GM10847 (cell line): ENCODE data around the gene TNFRSF14.

Experiments
- POLR2A ChIP-seq: IDR thresholded peaks from 2 replicates; pipeline ENCODE4 v1.6.1; 2011; ENCODE audit not compliant: insufficient read length; ENCODE audit errors: extremely low read depth

The TNFRSF14 gene

DNA sequence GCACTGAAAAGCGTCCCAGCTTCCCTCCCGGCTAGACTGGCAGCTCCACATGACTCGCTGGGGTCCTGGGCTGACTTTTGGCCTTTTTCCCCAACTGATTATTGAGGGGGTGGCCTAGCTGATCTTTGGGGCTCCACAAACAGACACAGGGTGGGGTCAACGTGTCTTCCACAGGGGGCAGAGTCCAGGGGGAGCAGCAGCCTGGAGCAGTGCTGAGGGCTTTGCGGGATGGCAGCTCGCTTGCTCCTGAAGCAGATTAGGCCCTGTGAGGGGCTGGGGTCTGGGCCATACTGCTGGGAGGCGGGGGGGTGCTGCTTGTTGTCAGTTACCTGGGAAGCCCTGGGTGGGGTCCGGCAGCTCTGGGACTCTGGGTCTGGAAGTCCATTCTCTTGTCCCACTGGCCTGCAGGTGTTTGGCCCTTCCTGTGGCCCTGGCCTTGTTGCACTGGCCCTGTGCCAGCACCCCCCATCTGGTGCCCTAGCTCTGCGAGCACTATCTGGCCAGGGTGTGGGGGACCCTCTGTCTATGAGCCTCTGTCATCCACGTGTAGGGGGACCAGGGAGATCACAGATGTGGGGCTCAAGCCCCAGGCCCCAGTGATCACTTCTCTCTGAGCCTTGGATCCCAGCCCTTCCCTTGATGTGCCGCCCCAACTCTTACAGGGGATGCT is 13.8 kb upstream of the TNFRSF14 start:
- no peak for TF ChIP-seq POLR2A

DNA sequence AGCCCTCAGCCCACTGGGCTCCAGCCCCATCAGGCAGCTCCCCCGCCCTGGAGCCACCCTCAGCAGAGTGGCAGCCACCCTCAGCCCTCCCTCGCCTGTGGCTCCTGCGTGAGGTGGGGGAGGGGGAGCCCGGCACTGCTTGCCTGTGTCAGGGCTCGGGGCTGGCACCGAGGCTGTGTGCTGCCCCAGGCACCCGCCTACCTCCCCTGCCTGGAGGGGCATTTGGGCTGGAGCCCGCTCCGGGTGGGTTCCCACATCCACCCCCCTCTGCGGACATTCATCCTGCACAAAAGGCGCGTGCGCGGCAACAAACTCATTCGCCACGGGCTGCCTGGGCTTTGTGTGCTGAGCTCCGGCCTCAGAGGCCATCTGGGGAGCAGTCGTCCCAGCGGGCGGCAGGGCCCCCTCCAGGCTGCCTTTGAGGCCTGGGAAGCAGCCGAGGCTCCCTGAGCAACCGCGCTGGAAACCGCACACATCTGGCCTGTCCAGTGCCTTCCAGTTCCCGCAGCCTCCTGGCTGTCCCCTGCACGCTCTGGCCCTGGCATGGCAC is 12.6 kb upstream of the TNFRSF14 start:
- no peak for TF ChIP-seq POLR2A

DNA sequence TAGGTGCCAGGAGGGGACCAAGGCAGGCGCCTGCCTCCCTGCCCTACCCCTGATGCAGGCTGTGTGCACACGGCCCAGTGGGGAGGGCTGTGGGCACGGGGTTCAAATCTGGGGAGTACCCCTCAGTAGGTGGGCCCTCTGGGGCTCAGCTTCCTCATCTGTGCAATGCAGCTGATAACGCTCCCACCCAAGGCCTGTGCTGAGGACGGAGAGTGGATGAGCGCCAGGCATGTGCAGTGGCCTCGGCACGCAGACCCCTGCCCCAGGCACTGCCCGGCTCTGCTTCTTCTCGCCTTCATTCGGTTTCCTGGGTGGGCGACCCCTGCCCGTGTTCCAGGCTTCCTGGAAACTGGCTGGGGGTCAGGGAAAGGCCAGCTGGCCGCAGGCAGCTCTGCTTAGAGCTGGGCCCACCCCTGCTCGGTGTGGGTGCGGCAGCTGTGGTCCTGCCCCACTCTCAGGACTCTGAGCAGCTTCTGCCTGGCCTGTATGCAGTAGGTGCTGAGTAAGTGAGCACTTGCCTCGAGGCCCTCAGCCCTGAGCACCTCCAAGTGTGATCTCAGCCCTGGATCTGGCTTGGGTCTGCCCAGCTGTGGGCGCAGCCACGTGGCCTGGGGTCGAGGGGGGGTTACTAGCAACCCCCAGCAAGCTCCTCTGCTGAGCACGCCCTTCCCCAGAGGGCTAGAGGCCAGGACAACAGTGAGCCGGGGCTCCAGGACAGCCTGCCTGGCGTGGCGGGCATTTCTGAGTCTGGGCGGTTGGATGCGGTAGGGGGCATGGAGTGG is 11.9 kb upstream of the TNFRSF14 start:
- no peak for TF ChIP-seq POLR2A

DNA sequence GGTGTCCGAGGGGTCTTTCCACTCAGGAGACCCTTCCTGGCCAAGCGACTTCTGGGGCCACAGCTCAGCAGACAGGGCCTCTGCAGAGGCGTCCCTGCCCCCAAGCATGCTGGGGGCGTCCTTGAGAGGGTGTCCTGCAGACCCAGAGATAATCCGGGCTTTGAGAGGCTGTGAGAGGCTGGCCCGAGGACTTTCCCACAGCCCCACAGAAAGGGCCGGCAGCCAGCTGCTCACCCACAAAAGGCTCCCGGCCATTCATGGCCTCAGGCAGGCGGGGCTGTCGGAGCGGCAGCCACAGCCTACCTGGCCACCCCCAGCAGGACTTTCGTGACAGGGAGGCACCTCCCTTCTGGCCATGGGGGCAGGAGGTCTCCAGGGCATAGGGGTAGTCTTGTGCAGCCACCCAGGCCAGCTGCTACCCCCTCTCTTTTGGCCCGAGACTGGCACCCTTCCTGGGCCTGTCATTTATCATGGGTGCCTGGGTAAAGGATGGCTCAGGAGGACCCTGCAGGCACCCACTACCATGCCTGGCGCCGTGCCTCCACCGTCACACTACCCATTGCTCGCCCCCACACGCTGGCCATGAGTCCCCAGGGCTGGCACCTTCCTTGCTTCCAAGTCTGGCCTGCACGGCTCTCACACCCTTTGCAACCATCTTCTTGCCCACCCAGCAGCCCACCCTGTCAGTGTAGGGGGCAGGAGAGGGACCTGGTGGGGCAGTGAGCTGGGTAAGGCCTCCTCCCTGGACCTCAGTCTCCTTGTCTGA is 11.1 kb upstream of the TNFRSF14 start:
- TF ChIP-seq POLR2A, result no peak

DNA sequence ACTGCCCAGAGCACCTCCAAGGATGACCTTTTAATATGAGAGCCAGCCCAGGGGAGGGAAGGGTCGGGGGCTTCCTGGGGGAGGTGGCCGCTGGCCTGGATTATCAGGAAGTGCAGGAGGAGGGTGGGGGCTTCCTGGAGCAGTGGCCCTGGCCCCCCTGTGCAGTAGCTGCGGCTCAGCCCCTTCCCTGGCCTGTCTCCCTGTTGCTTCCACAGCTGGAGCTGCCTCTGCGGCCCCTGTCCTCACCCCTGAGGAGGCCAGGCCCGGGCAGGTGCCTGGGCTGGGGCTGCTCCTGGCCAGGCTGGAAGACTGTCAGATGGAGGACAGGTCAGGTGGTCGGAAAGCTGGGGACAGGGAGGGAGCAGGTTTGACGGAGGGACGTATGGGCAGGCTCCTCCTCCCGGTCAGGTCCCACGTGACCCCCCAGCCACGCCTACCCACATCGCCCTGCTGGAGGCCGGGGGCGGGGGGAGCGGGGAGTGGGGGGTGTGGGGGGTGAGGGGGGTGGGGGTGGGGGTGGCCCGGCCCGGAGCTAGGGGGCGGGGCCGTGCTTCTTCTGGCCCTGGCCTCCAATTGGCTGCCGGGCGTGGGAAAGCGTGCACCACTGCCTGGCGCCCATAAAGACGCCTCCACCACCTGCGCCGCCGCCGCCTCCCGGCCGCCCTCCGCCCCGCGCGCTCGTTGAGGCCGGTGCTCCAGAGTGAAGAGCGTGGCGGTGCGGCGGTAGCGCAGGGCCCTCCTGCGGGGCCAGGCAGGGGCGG is 10.2 kb upstream of the TNFRSF14 start:
- TF ChIP-seq POLR2A, result peak; percentile 97

DNA sequence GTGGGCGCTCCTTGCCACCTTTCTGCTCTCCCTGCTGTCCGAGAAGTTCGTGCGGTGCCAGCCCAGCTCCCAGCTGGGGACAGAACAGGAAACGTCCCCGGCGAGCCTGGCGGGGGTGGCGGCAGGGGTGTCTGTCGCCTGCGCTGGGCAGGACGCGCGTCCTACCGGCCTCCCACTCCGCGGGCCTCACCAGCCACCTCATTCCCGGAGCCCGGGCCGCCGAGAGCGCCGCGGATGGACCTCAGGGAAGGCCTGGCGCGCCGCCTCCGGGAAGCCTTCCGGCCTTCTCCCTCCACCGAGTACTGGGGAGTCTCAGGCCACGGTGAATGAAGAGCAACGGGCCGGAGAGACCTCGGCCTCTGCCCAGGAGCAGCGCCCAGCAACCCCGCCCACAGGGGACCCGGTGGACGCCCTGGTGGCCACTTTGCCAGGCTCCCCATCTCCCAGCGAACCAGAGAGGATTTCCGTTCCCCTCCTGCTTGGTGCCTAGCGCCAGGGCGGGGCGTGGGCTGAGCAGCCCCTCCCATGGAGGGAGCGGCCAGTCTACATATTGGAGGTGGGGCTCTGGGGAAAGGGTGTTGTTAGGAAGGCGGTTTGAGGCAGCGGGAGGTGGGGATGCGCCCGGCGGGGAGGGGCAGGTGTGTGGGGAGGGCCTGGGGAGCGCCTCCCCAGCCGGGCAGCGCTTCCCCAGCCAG is 9.5 kb upstream of the TNFRSF14 start:
- peak; percentile 40 for TF ChIP-seq POLR2A

DNA sequence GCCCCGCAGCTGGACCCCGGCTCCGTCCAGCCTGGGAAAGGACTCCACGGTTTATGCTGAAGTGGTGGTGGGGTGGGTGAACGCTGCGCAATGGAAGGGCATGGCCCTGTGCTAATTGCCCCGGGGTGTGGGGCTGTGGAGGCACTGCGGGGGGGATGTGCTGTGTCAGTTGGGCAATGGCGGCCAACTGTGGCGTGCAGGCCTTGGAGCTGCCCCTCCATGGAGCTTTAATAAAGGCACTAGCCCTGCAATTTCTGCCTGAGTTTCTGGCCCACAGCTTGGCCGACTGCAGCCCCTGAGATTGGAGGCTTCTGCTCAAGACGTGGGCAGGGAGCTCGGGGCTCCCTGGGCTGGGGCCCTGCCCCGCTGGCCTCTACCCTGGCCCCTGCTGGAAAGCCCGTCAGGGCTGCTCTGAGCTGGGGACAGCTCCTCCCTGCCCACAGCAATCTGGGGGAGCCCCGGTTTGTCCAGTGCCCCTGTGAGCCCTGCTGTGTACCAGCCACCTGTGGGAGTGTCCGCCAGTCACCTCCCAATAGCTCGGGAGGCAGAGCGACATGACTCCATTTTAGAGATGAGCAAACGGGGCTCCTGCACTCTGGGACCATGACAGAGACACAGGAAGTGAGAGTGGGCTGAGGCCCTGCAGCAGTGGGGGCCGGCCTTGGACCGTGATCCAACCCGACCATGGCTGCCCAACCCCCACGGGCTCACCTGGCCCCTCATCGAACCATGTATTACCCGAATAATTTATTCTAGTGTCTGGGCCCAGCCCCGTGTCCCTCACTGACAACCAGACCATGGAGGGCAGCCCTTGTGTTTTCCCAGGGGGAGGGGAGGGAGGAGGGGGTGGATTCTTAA is 8.7 kb upstream of the TNFRSF14 start:
- TF ChIP-seq POLR2A, result peak; percentile 13

DNA sequence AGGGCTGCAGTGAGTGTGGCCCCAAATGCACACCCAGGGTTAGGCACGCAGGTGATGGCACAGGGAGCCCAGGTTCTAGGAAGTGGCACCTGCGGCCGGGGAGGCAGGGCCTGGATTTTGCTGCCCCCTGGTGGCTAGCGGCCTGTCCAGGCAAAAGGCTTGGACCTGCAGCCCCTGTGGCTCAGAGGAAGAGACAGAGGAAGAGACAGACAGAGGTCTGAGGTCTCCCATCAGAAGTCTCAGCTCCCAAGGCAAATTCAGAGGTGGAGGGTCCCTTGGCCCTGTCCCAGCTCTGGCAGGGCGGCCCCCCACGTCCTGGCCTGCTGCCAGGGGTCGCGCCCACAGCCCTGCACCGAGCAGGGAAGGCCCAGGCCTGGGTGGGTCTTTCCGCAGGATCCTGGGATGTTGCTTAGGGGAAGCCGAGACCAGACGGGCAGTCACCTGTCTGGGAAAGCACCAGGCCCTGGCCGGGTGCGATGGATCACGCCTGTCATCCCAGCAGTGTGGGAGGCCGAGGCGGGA is 8.0 kb upstream of the TNFRSF14 start:
- no peak for TF ChIP-seq POLR2A

DNA sequence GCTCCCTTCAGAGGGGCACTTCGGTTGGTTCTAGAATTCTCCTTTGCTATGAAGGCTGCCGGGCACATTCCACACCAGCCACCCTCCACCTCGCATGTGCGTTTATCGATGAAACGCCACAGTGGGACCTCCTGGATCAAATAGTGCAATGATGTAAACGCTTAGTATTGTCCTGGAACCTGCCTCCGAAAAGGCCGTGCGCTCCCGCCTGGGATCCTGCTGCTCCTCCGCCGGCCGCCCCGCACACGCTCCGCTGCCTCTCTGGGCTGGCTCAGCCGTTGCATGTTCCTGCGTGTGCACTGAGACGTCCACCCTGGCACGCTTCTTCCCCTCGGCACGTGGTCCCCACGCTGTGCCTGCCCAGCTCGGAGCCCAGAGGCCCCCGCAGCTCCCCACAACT is 4.0 kb upstream of the TNFRSF14 start:
- no peak for TF ChIP-seq POLR2A

DNA sequence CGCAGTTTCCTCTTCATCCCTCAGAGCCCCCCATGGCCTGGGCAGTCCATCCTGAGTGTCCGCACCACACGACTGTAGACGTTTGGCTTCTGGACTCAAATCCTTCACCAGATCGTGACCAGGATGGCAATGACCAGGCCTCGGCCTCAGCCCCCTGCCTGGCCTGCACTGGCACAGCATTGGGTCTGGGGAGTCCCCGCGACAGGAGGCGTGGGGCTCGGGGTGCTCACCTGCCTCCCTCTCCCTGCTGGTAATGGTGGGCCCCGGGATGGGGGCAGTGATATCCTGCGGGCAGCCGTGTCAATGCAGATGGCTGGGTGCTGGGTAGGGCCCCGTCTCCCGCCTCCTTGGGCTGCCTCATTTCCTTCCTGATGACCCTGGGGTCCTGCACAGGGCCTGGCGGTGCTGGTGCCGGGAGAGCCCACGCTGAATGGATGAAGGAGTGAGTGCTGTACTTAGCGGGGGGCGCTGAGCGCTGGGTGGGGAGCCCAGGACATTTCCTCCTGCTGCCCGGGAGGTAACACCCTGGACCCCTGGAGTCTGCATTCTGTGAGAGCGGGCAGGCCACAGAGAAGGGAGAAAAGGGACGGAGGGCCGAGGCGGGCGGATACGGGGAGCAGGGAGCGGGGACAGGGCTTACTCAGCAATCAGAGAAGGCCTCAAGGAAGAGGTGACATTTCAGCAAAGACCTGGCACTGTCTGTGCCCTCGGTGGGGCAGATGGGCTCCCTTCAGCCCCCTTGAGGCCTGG is 2.1 kb upstream of the TNFRSF14 start:
- no peak for TF ChIP-seq POLR2A

DNA sequence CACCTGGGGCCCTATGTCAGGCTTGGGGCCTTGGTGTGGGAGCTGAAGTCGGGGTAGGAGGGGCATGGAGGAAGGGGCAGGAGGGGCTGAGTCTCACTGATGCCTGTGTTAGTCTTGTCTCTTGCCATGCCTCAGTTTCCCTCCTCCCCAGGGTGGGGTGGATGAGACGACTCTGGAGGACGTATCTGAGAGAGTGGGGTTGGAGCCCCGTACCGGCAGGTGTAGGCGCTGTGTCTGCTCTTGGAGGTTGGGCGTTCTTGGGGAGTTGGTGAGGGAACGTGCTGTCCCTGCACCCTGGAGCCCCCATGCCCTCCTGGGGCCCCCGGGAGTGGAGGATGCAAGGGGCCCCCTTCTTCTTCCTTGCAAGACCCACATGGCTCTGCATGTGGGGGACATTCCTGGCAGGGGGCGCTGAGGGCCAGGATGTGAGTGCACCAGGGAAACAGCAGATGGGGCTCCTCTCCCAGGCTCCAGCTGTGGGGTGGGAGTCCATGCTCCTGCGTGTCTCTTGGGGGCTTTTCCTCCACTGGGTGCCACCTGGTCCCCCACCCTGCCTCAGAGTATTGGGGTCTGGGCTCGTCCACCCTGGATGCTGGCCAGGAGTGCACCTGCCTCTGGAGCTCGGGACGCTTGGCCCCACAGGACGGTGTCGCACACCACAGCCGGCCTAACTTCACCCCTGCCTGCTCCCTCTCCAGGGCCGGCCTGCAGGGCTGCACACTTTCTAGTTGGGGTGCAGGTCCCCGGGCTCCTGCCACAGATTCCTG is 1.4 kb upstream of the TNFRSF14 start:
- TF ChIP-seq POLR2A, result no peak
